Panc1 (cell line): ENCODE results near the gene UBE2K. TPM values are rescaled to one million over a fixed set of nuclear protein-coding genes. Genes with fewer than 3 reads are reported as not detected.
"Not testable (repeated sequence)": the region's sequence is repeated elsewhere in the genome, so short reads cannot be mapped to it uniquely, and the experiment has no call there.

Source experiments
- ATAC-seq: fragments of 200-7000 bp; cut with Tn5 transposase; 2 replicates; pipeline ENCODE4 v1.9.1; 2020; ENCODE audit warnings: mild to moderate bottlenecking, moderate library complexity
- BruUV-seq: library from RNA; stranded (reverse); fragments of 400-500 nt; replicated peaks from 2 replicates; lab custom pipeline; 2021; lab: Mats Ljungman, UMichigan
- CTCF ChIA-PET: fragments of 300-600 bp; sonication (Branson Sonifier 250); formaldehyde crosslinking; loops from one replicate; lab custom pipeline; 2022; ENCODE audit warnings: antibody characterized with exemption; lab: Charles Lee
- POLR2A ChIA-PET: fragments of 300-600 bp; sonication (Branson Sonifier 250); formaldehyde crosslinking; loops from one replicate; lab custom pipeline; 2022; ENCODE audit warnings: antibody characterized with exemption; lab: Charles Lee
- DNase-seq: peaks from one replicate; pipeline ENCODE4 v3.0.0-alpha.2; 2010; ENCODE audit warnings: low read depth, low spot score
- H3K27ac ChIP-seq: 2 replicates; pipeline ENCODE4 v1.5.1; 2011; ENCODE audit warnings: mild to moderate bottlenecking, low read length, inconsistent platforms
- H3K27me3 ChIP-seq: fragments of 200-500 bp; sonication (Bioruptor generic); 2 replicates; pipeline ENCODE4 v1.6.0; 2014; ENCODE audit warnings: low read length, inconsistent platforms; ENCODE audit not compliant: control insufficient read depth, insufficient read depth
- H3K36me3 ChIP-seq: fragments of 200-500 bp; sonication (Bioruptor generic); 2 replicates; pipeline ENCODE4 v1.5.1; 2014; ENCODE audit warnings: inconsistent platforms, mild to moderate bottlenecking, low read length, moderate library complexity; ENCODE audit not compliant: control insufficient read depth, insufficient read depth
- H3K4me1 ChIP-seq: 2 replicates; pipeline ENCODE4 v1.5.1; 2011; ENCODE audit warnings: inconsistent platforms, mild to moderate bottlenecking, low read length, moderate library complexity; ENCODE audit not compliant: control insufficient read depth, insufficient read depth
- H3K4me3 ChIP-seq, 2 experiments: 2 replicates each; pipeline ENCODE4 v1.5.1; 2011 to 2012; ENCODE audit warnings: low read depth in 2 of 2, low read length in 2 of 2, mild to moderate bottlenecking in 2 of 2, inconsistent platforms in 1 of 2, moderate library complexity in 1 of 2
- H3K9me3 ChIP-seq: fragments of 200-500 bp; sonication (Bioruptor generic); 2 replicates; pipeline ENCODE4 v1.5.1; 2014; ENCODE audit warnings: low read depth, mild to moderate bottlenecking, inconsistent platforms, low read length, moderate library complexity; ENCODE audit not compliant: control insufficient read depth, insufficient read depth
- POLR2AphosphoS5 ChIP-seq: IDR thresholded peaks from 2 replicates; pipeline ENCODE4 v1.6.1; 2012; ENCODE audit warnings: mild to moderate bottlenecking, low read depth, low read length, moderate library complexity
- SIN3A ChIP-seq: IDR thresholded peaks from 2 replicates; pipeline ENCODE4 v1.6.1; 2012; ENCODE audit warnings: low read depth, mild to moderate bottlenecking, low read length, moderate library complexity, borderline replicate concordance; ENCODE audit not compliant: insufficient read depth
- TCF7L2 ChIP-seq: IDR thresholded peaks from 2 replicates; pipeline ENCODE4 v1.6.1; 2011; ENCODE audit warnings: mild to moderate bottlenecking, low read depth, low read length, inconsistent platforms
- in situ Hi-C: cut with HindIII; loops from 2 replicates; pipeline ENCODE4 v1.10.0; 2016; ENCODE audit warnings: low sequenced_read_pairs, low pct_unique_long_range_greater_than_20kb
- intact Hi-C: fragments of 100-400 bp; cut with micrococcal nuclease; formaldehyde crosslinking; loops from one replicate; pipeline ENCODE4 v1.10.0; 2022; ENCODE audit not compliant: unreplicated experiment
- total RNA-seq: library from RNA; stranded (reverse); gene quantifications from one replicate; pipeline ENCODE4 v1.2.1, GENCODE V29; 2021; ENCODE audit not compliant: unreplicated experiment
- TF ChIP-seq, protein P1 (sequence below), 2 experiments: IDR thresholded peaks; 2 replicates each; pipeline ENCODE4 v1.6.1; 2011 to 2012; ENCODE audit warnings: low read depth in 2 of 2, control low read depth in 1 of 2, low read length in 1 of 2, mild to moderate bottlenecking in 1 of 2, moderate library complexity in 1 of 2; ENCODE audit not compliant: insufficient read depth in 1 of 2
- TF ChIP-seq, protein P2 (sequence below): fragments of 450-650 bp; IDR thresholded peaks from 2 replicates; pipeline ENCODE4 v1.5.1; 2017; ENCODE audit warnings: mild to moderate bottlenecking

UBE2K gene
- total RNA-seq, 1 experiment from 2014 or later = 84.1 TPM

DNA sequence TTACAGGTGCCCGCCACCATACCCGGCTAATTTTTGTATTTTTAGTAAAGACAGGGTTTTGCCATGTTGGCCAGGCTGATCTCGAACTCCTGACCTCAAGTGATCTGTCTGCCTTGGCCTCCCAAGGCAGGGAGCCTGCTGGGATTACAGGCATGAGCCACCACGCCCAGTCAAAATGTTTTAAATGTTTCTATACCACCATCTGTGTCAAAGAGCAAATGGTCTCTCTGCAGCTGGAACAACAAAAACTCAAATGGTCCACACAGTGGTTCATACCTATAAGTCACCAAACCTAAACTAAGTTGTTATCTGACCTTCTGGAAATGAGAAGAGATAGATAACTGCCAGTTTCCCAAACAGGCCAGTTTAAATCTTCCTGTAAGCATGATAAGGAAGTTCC, 46.4 kb upstream of the UBE2K start:
- H3K4me3 ChIP-seq, in situ Hi-C loops, ATAC-seq, H3K4me1 ChIP-seq, H3K27me3 ChIP-seq, H3K9me3 ChIP-seq, CTCF ChIA-PET, DNase-seq, POLR2A ChIA-PET, H3K36me3 ChIP-seq, BruUV-seq, H3K27ac ChIP-seq, intact Hi-C loops: not testable (repeated sequence)

DNA sequence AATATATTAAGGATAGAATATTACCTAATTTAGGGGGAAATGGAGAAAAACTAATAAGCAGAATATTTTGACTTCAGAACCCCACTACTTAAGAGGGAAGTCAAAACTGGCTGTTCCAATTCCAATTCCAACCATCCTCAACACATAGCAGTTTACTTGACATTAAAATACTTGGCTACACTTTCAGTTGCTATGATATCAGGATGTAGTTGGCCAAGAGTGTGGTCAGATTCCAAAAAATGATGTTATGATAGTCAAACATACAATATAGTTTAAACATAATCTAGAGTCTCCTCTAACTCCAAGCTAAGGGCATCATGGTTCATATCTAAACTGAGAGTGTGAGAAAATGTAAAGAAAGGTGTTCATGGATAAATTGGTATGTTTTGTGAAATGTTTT, 42.7 kb upstream of the UBE2K start:
- no peak for ATAC-seq
- in situ Hi-C loops (no loop called here), intact Hi-C loops (loop anchor here (5.0 kb wide), 1 partner anchor 183 kb away; no protein-coding TSS in a partner anchor)
- Histone ChIP-seq H3K36me3 (no peaks in the 10 kb centered on the region), H3K9me3 (no peaks in the 10 kb centered on the region), H3K4me3 (no peak overlapping the region), H3K4me1 (no peaks in the 10 kb centered on the region), H3K27ac (no peak overlapping the region), H3K27me3 (no peaks in the 10 kb centered on the region)
- BruUV-seq = no TSS peak
- TF ChIP-seq, protein P1, sequence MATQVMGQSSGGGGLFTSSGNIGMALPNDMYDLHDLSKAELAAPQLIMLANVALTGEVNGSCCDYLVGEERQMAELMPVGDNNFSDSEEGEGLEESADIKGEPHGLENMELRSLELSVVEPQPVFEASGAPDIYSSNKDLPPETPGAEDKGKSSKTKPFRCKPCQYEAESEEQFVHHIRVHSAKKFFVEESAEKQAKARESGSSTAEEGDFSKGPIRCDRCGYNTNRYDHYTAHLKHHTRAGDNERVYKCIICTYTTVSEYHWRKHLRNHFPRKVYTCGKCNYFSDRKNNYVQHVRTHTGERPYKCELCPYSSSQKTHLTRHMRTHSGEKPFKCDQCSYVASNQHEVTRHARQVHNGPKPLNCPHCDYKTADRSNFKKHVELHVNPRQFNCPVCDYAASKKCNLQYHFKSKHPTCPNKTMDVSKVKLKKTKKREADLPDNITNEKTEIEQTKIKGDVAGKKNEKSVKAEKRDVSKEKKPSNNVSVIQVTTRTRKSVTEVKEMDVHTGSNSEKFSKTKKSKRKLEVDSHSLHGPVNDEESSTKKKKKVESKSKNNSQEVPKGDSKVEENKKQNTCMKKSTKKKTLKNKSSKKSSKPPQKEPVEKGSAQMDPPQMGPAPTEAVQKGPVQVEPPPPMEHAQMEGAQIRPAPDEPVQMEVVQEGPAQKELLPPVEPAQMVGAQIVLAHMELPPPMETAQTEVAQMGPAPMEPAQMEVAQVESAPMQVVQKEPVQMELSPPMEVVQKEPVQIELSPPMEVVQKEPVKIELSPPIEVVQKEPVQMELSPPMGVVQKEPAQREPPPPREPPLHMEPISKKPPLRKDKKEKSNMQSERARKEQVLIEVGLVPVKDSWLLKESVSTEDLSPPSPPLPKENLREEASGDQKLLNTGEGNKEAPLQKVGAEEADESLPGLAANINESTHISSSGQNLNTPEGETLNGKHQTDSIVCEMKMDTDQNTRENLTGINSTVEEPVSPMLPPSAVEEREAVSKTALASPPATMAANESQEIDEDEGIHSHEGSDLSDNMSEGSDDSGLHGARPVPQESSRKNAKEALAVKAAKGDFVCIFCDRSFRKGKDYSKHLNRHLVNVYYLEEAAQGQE (IDR thresholded peaks at IDR 0.05; ENCODE audit: insufficient read depth in 1 of 2, low read depth in 2 of 2, low read length in 1 of 2) = no peak
- TF ChIP-seq SIN3A (no peak), POLR2AphosphoS5 (no peak), TCF7L2 (no peak)
- TF ChIP-seq, protein P2, sequence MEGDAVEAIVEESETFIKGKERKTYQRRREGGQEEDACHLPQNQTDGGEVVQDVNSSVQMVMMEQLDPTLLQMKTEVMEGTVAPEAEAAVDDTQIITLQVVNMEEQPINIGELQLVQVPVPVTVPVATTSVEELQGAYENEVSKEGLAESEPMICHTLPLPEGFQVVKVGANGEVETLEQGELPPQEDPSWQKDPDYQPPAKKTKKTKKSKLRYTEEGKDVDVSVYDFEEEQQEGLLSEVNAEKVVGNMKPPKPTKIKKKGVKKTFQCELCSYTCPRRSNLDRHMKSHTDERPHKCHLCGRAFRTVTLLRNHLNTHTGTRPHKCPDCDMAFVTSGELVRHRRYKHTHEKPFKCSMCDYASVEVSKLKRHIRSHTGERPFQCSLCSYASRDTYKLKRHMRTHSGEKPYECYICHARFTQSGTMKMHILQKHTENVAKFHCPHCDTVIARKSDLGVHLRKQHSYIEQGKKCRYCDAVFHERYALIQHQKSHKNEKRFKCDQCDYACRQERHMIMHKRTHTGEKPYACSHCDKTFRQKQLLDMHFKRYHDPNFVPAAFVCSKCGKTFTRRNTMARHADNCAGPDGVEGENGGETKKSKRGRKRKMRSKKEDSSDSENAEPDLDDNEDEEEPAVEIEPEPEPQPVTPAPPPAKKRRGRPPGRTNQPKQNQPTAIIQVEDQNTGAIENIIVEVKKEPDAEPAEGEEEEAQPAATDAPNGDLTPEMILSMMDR = no peak
- ChIA-PET POLR2A (no interaction called here), CTCF (no interaction called here)
- DNase-seq = no peak

DNA sequence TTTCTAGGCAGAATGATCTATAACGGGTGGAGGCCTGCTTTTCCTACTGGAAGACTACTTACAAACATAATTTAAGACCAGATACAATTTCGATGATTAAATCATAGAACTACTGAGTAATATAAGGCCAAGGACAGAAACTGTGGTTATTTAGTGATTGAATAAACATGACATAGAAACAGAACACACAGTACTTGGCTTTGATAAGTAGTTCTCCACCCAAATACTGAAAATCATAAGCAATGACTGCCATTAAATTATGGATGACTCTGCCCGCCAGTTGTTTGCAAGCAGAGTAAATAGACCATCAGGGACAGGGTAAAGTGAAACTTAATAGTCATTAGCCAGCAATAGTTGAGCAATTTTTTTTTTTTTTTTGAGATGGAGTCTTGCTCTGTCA, 42.1 kb upstream of the UBE2K start:
- Histone ChIP-seq H3K9me3 (no peaks in the 10 kb centered on the region), H3K36me3 (no peaks in the 10 kb centered on the region), H3K4me3 (no peak overlapping the region), H3K4me1 (no peaks in the 10 kb centered on the region), H3K27me3 (no peaks in the 10 kb centered on the region), H3K27ac (no peak overlapping the region)
- in situ Hi-C loops = no loop called here
- POLR2A ChIA-PET = no interaction called here
- DNase-seq = no peak
- CTCF ChIA-PET = no interaction called here
- no peak for TF ChIP-seq TCF7L2
- no peak for TF ChIP-seq POLR2AphosphoS5
- TF ChIP-seq, protein P2 = no peak
- TF ChIP-seq SIN3A = no peak
- TF ChIP-seq, protein P1 (IDR thresholded peaks at IDR 0.05; ENCODE audit: insufficient read depth in 1 of 2, low read depth in 2 of 2, low read length in 1 of 2) = no peak
- BruUV-seq = no TSS peak
- intact Hi-C loops = loop anchor here (5.0 kb wide), 1 partner anchor 184 kb away; no protein-coding TSS in a partner anchor
- ATAC-seq = no peak
